Stomach smooth muscle (tissue), 2 donors: ENCODE results near the gene GGA2.
"Not testable (repeated sequence)": the region's sequence is repeated elsewhere in the genome, so short reads cannot be mapped to it uniquely, and the experiment has no call there.

ENCODE experiments used
- H3K27ac ChIP-seq: one replicate; pipeline ENCODE4 v1.7.0; 2013; ENCODE audit warnings: mild to moderate bottlenecking, low read length, inconsistent platforms
- H3K27me3 ChIP-seq, 2 donors: one replicate each; pipeline ENCODE4 v1.7.0; 2013; ENCODE audit warnings: low read length in 2 of 2; ENCODE audit not compliant: insufficient read depth in 2 of 2, control insufficient read depth in 1 of 2
- H3K36me3 ChIP-seq, 2 donors: one replicate each; pipeline ENCODE4 v1.7.0; 2013; ENCODE audit warnings: low read length in 2 of 2; ENCODE audit not compliant: control insufficient read depth in 2 of 2, insufficient read depth in 2 of 2
- H3K4me1 ChIP-seq: one replicate; pipeline ENCODE4 v1.7.0; 2013; ENCODE audit warnings: low read length; ENCODE audit not compliant: control insufficient read depth, insufficient read depth
- H3K4me3 ChIP-seq, 2 donors: one replicate each; pipeline ENCODE4 v1.7.0; 2013; ENCODE audit warnings: low read length in 2 of 2
- H3K9ac ChIP-seq, 2 donors: one replicate each; pipeline ENCODE4 v1.7.0; 2013; ENCODE audit warnings: low read length in 2 of 2, mild to moderate bottlenecking in 1 of 2
- H3K9me3 ChIP-seq, 2 donors: one replicate each; pipeline ENCODE4 v1.7.0; 2013; ENCODE audit warnings: low read length in 2 of 2; ENCODE audit not compliant: control insufficient read depth in 2 of 2
- donor health status: healthy.
- donor health status: Pancreatic carcinoma.

Gene GGA2

DNA sequence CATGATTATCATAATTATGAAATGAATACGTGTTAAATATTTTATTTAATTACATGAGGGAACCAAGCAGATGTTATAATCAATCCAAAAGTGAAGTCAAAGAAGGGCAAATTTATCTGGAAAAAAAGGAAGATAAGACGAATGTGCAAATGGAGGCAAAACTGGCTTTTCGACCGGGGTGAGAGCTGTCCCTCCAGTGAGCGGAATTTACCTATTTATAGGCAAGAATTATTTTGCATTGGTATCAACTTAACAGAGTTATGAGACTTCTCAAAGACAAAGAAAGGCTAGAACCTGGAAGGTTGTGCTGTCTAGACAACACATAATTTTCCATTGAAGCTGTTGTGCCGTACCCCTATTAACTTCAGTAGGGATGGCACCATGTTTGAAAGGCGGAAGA lies 1.4 kb upstream of the GGA2 start:
- Histone ChIP-seq H3K36me3 (peaks cover 0 to 3% of the 10 kb centered on the region in 2 donors), H3K4me1 (peaks cover 12% of the 10 kb centered on the region), H3K9ac (no peak overlapping the region), H3K27ac (no peak overlapping the region), H3K27me3 (no peaks in the 10 kb centered on the region), H3K4me3 (no peak overlapping the region), H3K9me3 (no peaks in the 10 kb centered on the region)

DNA sequence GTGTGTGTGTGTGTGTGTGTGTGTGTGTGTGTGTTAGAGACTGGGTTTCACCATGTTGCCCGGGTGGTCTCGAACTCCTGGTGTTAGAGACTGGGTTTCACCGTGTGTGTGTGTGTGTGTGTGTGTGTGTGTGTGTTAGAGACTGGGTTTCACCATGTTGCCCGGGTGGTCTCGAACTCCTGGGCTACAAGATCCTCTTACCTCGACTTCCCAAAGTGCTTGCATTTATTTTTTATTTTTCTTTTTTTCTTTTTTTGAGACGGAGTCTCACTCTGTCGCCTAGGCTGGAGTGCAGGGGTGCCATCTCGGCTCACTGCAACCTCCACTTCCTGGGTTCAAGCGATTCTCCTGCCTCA lies 599 bp upstream of the GGA2 start:
- not testable (repeated sequence) for H3K27me3 ChIP-seq, H3K27ac ChIP-seq, H3K36me3 ChIP-seq, H3K9me3 ChIP-seq
- Histone ChIP-seq H3K9ac (peak overlapping the region in 1 of 2 donors; percentile 65), H3K4me1 (peaks cover 17% of the 10 kb centered on the region), H3K4me3 (peak overlapping the region; percentile 82 to 88)

GRCh38 chr16:23509782-23510163 lies 521 bp downstream of the GGA2 start:
- Histone ChIP-seq H3K4me1 (peaks cover 22% of the 10 kb centered on the region), H3K27me3 (no peaks in the 10 kb centered on the region), H3K4me3 (peak overlapping the region; percentile 82 to 88), H3K9ac (peak overlapping the region; percentile 65 to 69), H3K9me3 (no peaks in the 10 kb centered on the region), H3K27ac (no peak overlapping the region), H3K36me3 (peaks cover 0 to 2% of the 10 kb centered on the region in 2 donors)

DNA sequence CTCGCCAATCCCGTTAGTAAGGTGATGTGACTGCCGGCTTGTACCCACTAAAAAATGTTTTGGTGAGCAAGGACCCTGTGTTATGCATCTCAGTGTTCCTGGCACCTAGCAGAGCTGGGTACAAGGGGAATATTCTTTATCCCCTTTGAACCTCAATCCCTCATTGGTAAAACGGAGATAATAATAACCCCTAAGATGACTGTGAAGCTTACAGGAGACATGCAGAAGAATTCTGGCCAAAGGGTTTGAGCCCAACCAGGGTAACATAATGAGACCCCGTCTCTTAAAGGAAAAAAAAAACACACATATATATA lies 896 bp downstream of the GGA2 start:
- peak overlapping the region; percentile 82 to 88 for H3K4me3 ChIP-seq
- no peaks in the 10 kb centered on the region for H3K36me3 ChIP-seq
- peak overlapping the region; percentile 65 to 79 for H3K9ac ChIP-seq
- H3K4me1 ChIP-seq, result peaks cover 25% of the 10 kb centered on the region
- no peaks in the 10 kb centered on the region for H3K27me3 ChIP-seq
- H3K9me3 ChIP-seq, result no peaks in the 10 kb centered on the region
- H3K27ac ChIP-seq, result no peak overlapping the region

DNA sequence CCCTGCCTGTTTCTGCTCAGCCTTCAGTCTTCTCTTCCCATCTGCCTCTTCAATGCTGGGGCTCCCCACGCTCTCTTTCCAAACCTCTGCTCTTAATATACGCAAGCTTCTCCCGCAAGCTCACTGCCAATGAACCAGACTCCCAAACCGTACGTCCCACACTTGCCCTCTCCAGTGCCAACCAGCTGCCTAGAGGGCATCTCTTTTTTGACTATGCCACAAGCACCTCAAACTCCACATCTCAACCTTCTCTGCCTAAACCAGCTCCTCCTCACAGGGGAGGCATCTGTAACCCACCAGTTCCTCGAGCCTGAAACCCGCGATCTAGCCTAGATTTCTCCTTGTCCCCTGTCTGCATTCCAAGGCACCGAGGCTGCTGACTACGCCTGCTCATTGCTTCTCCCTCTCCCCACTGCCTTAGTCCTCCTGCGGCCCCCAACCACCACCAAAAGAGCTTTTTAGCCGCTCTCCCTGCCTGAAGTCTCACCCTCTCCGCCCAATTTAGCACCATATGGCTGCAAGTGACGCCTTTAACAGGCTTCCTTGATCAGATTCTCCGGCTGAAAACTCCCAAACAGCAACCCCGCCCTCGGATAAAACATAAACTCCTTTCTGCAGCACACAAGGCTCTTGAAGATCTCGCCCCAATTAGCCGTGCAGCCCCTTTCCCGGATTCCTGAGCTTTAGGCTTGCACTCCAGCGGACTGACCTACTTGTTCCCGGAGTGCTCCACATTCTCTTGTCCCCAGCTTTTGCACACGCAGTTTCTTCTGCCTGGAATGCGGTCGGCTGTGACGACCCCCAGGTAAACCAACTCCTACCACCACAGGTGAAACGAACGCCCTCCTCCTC lies 1.5 kb downstream of the GGA2 start:
- no peaks in the 10 kb centered on the region for H3K36me3 ChIP-seq
- H3K4me3 ChIP-seq, result peak overlapping the region; percentile 82 to 88
- peak overlapping the region; percentile 65 to 79 for H3K9ac ChIP-seq
- peaks cover 29% of the 10 kb centered on the region for H3K4me1 ChIP-seq
- no peaks in the 10 kb centered on the region for H3K27me3 ChIP-seq
- no peaks in the 10 kb centered on the region for H3K9me3 ChIP-seq
- H3K27ac ChIP-seq, result no peak overlapping the region

DNA sequence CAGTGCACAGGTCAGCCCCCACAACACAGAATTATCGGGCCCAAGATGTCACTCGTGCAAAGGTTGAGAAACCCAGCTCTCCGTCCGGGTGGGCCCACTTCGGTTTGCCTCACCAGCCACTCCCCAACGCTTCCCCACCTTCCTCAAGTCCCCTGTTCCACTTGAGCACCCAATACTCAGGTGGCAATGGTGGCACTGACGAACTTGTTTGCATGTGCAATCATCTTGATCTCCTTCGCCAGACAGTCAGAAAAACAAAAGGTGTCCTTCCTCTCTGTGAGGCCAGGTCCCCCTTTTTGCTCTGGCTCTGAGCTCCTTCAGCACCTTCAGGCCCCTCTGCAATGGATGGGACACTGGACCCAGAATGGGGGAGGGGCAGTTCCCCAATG lies 3.7 kb downstream of the GGA2 start:
- Histone ChIP-seq H3K4me1 (peaks cover 29% of the 10 kb centered on the region), H3K36me3 (peaks cover 0 to 7% of the 10 kb centered on the region in 2 donors), H3K4me3 (no peak overlapping the region), H3K9ac (no peak overlapping the region), H3K9me3 (no peaks in the 10 kb centered on the region), H3K27ac (no peak overlapping the region), H3K27me3 (no peaks in the 10 kb centered on the region)

- H3K27ac ChIP-seq, result peak overlapping the region; percentile 6
- peaks cover 29% of the 10 kb centered on the region for H3K4me1 ChIP-seq
- H3K4me3 ChIP-seq, result no peak overlapping the region
These were observed 4.4 kb downstream of the GGA2 start for GRCh38 chr16:23505671-23506605.

GRCh38 chr16:23505180-23505665 lies 5.1 kb downstream of the GGA2 start:
- Histone ChIP-seq H3K9me3 (no peaks in the 10 kb centered on the region), H3K4me3 (peak overlapping the region in 1 of 2 donors; percentile 44), H3K36me3 (peaks cover 2 to 7% of the 10 kb centered on the region in 2 donors), H3K27me3 (no peaks in the 10 kb centered on the region), H3K9ac (peak overlapping the region in 1 of 2 donors; percentile 22), H3K4me1 (peaks cover 31% of the 10 kb centered on the region), H3K27ac (peak overlapping the region; percentile 58)

More at GRCh38 chr16:23505671-23506605, 4.4 kb downstream of the GGA2 start:
- H3K9me3 ChIP-seq, result no peaks in the 10 kb centered on the region
- H3K27me3 ChIP-seq, result no peaks in the 10 kb centered on the region
- H3K36me3 ChIP-seq, result peaks cover 2 to 7% of the 10 kb centered on the region in 2 donors
- H3K9ac ChIP-seq, result no peak overlapping the region

- H3K9me3 ChIP-seq, result no peaks in the 10 kb centered on the region
- H3K27me3 ChIP-seq, result no peaks in the 10 kb centered on the region
- H3K27ac ChIP-seq, result peak overlapping the region; percentile 58
- H3K9ac ChIP-seq, result peak overlapping the region in 1 of 2 donors; percentile 22
- H3K4me1 ChIP-seq, result peaks cover 32% of the 10 kb centered on the region
- H3K4me3 ChIP-seq, result peak overlapping the region in 1 of 2 donors; percentile 44
- peaks cover 2 to 7% of the 10 kb centered on the region in 2 donors for H3K36me3 ChIP-seq
These were observed 5.7 kb downstream of the GGA2 start for GRCh38 chr16:23504453-23505179.

- Histone ChIP-seq H3K9ac (peak overlapping the region in 1 of 2 donors; percentile 20), H3K9me3 (no peaks in the 10 kb centered on the region), H3K27ac (peak overlapping the region; percentile 58), H3K4me1 (peaks cover 32% of the 10 kb centered on the region), H3K4me3 (no peak overlapping the region), H3K36me3 (peaks cover 2 to 7% of the 10 kb centered on the region in 2 donors), H3K27me3 (no peaks in the 10 kb centered on the region)
These were observed 6.2 kb downstream of the GGA2 start for GRCh38 chr16:23504076-23504452.
